ENCODE results near the gene USH2A. TPM values are rescaled to one million over a fixed set of nuclear protein-coding genes. Genes with fewer than 3 reads are reported as not detected.

Gene USH2A
- total RNA-seq, 2 donors from 2014 or later = 0.62 to 3.1 TPM

- no peak overlapping the region for H3K4me3 ChIP-seq (ENCODE audit: low read length)
- H3K9ac ChIP-seq (ENCODE audit: extremely low read depth, low read length, poor library complexity, severe bottlenecking) = no peak overlapping the region
- Mint-ChIP-seq H3K27me3 (ENCODE audit: insufficient read depth) (no peaks in the 10 kb centered on the region), H3K4me1 (peaks cover 3% of the 10 kb centered on the region), H3K4me3 (no peak overlapping the region), H3K36me3 (ENCODE audit: low read depth) (no peaks in the 10 kb centered on the region), H3K9me3 (no peaks in the 10 kb centered on the region), H3K27ac (no peak overlapping the region)
- H3K9me3 ChIP-seq (ENCODE audit: control insufficient read depth, low read length) = no peaks in the 10 kb centered on the region
- no peaks in the 10 kb centered on the region for H3K36me3 ChIP-seq (ENCODE audit: control insufficient read depth, insufficient read depth, low read length)
- no peaks in the 10 kb centered on the region for H3K27me3 ChIP-seq (ENCODE audit: control insufficient read depth, insufficient read depth, low read length, poor library complexity, severe bottlenecking)
- TF ChIP-seq, protein P1, sequence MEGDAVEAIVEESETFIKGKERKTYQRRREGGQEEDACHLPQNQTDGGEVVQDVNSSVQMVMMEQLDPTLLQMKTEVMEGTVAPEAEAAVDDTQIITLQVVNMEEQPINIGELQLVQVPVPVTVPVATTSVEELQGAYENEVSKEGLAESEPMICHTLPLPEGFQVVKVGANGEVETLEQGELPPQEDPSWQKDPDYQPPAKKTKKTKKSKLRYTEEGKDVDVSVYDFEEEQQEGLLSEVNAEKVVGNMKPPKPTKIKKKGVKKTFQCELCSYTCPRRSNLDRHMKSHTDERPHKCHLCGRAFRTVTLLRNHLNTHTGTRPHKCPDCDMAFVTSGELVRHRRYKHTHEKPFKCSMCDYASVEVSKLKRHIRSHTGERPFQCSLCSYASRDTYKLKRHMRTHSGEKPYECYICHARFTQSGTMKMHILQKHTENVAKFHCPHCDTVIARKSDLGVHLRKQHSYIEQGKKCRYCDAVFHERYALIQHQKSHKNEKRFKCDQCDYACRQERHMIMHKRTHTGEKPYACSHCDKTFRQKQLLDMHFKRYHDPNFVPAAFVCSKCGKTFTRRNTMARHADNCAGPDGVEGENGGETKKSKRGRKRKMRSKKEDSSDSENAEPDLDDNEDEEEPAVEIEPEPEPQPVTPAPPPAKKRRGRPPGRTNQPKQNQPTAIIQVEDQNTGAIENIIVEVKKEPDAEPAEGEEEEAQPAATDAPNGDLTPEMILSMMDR (conservative IDR thresholded peaks at IDR 0.05) = no peak
- H3K27ac ChIP-seq (ENCODE audit: low read depth, low read length) = no peak overlapping the region
- DNase-seq = no peak
- no peaks in the 10 kb centered on the region for H3K4me1 ChIP-seq (ENCODE audit: control insufficient read depth, insufficient read depth, low read length)
These were observed 24.8 kb upstream of the USH2A start for GRCh38 chr1:216448011-216448510.

- Mint-ChIP-seq H3K27me3 (ENCODE audit: insufficient read depth) (no peaks in the 10 kb centered on the region), H3K9me3 (no peaks in the 10 kb centered on the region), H3K27ac (no peak overlapping the region), H3K4me3 (no peak overlapping the region), H3K36me3 (ENCODE audit: low read depth) (no peaks in the 10 kb centered on the region), H3K4me1 (no peaks in the 10 kb centered on the region)
- Histone ChIP-seq H3K9ac (ENCODE audit: extremely low read depth, low read length, poor library complexity, severe bottlenecking) (no peak overlapping the region), H3K36me3 (ENCODE audit: control insufficient read depth, insufficient read depth, low read length) (no peaks in the 10 kb centered on the region), H3K27me3 (ENCODE audit: control insufficient read depth, insufficient read depth, low read length, poor library complexity, severe bottlenecking) (no peaks in the 10 kb centered on the region), H3K4me3 (ENCODE audit: low read length) (no peak overlapping the region), H3K4me1 (ENCODE audit: control insufficient read depth, insufficient read depth, low read length) (no peaks in the 10 kb centered on the region), H3K9me3 (ENCODE audit: control insufficient read depth, low read length) (no peaks in the 10 kb centered on the region), H3K27ac (ENCODE audit: low read depth, low read length) (no peak overlapping the region)
- TF ChIP-seq, protein P1 (conservative IDR thresholded peaks at IDR 0.05) = no peak
- DNase-seq = no peak
- WGBS, 2 experiments (ENCODE audit: insufficient coverage in 1 of 2, insufficient read length in 1 of 2) = 93 to 96% methylated on average over 2 to 5 of the region's 5 CpGs
These were observed 14.4 kb upstream of the USH2A start for GRCh38 chr1:216437603-216438002.

DNA sequence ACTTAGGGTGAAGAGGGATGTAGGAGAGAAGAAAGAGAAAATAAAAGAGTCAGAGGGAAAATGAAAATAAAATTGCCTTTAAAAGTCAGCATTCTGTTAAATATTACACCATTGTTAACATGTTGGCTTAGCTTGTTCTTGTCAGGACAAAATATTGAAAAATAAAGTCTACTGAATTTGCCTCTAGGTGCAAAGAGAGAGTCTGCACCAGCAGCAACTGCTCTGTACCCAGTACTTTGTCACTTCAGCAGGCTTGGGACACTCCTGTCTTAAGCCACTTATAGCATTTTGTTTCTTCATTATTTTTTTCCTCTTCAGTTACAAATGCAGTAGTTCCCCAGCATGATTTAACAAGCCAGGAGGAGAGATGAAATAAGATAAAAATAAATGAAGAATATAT lies 11.0 kb upstream of the USH2A start:
- Mint-ChIP-seq H3K4me1 (peaks cover 6% of the 10 kb centered on the region), H3K9me3 (no peaks in the 10 kb centered on the region), H3K36me3 (ENCODE audit: low read depth) (no peaks in the 10 kb centered on the region), H3K27me3 (ENCODE audit: insufficient read depth) (no peaks in the 10 kb centered on the region), H3K4me3 (no peak overlapping the region), H3K27ac (no peak overlapping the region)
- no peak overlapping the region for H3K27ac ChIP-seq (ENCODE audit: low read depth, low read length)
- H3K9ac ChIP-seq (ENCODE audit: extremely low read depth, low read length, poor library complexity, severe bottlenecking) = no peak overlapping the region
- no peak for DNase-seq
- H3K9me3 ChIP-seq (ENCODE audit: control insufficient read depth, low read length) = no peaks in the 10 kb centered on the region
- no peak overlapping the region for H3K4me3 ChIP-seq (ENCODE audit: low read length)
- TF ChIP-seq, protein P1 (conservative IDR thresholded peaks at IDR 0.05) = no peak
- no peaks in the 10 kb centered on the region for H3K27me3 ChIP-seq (ENCODE audit: control insufficient read depth, insufficient read depth, low read length, poor library complexity, severe bottlenecking)
- H3K4me1 ChIP-seq (ENCODE audit: control insufficient read depth, insufficient read depth, low read length) = no peaks in the 10 kb centered on the region
- H3K36me3 ChIP-seq (ENCODE audit: control insufficient read depth, insufficient read depth, low read length) = no peaks in the 10 kb centered on the region

Data from endodermal cell (in vitro differentiated cells).